HCT116 (cell line): ENCODE measurements around the gene CRELD2. TPM values are rescaled to one million over a fixed set of nuclear protein-coding genes. Genes with fewer than 3 reads are reported as not detected.

ENCODE experiments used
- ATAC-seq: fragments of 200-7000 bp; cut with Tn5 transposase; 2 replicates; pipeline ENCODE4 v1.9.1; 2020; ENCODE audit warnings: mild to moderate bottlenecking, moderate library complexity
- BruUV-seq: library from RNA; stranded (reverse); fragments of 400-500 nt; replicated peaks from 2 replicates; lab custom pipeline; 2021; lab: Mats Ljungman, UMichigan
- CTCF ChIA-PET: fragments of 300-600 bp; sonication (Branson Sonifier 250); formaldehyde crosslinking; loops from one replicate; lab custom pipeline; 2021; ENCODE audit warnings: antibody characterized with exemption; lab: Charles Lee
- POLR2A ChIA-PET: fragments of 300-600, 350-600 bp; sonication (Branson Sonifier 250); formaldehyde crosslinking; loops from one replicate; lab custom pipeline; 2021; ENCODE audit warnings: antibody characterized with exemption; lab: Charles Lee
- RAD21 ChIA-PET, 2 experiments: fragments of 300-600 bp; sonication (Branson Sonifier 250); formaldehyde crosslinking; loops; one replicate each; lab custom pipeline; 2023; ENCODE audit warnings: low total read pairs in 2 of 2; ENCODE audit not compliant: uncharacterized antibody in 2 of 2, unreplicated experiment in 2 of 2, low non-redundant PET in 1 of 2; lab: Charles Lee
- DNase-seq: peaks from one replicate; pipeline ENCODE4 v3.0.0-alpha.2; 2010; ENCODE audit warnings: low read depth, low spot score
- H2AFZ ChIP-seq: fragments of 200-600 bp; shearing (Covaris generic), sonication (generic); 2 replicates; pipeline ENCODE4 v1.6.1; 2017; ENCODE audit warnings: low read depth, mixed run types, mixed read lengths, antibody characterized with exemption, low read length; ENCODE audit not compliant: poor library complexity, severe bottlenecking
- H3K27ac ChIP-seq: 2 replicates; pipeline ENCODE4 v1.5.1; 2012; ENCODE audit warnings: low read depth, low read length
- H3K27me3 ChIP-seq: fragments of 200-600 bp; sonication (generic); 2 replicates; pipeline ENCODE4 v1.6.1; 2016; ENCODE audit warnings: mixed run types, low read length, mixed read lengths; ENCODE audit not compliant: insufficient read depth
- H3K36me3 ChIP-seq, 2 experiments: fragments of 200-500 bp in 1 of 2; fragments of 200-600 bp in 1 of 2; sonication (Bioruptor generic) in 1 of 2; sonication (generic) in 1 of 2; 2 replicates each; pipeline versions ENCODE4 v1.5.1 to v1.6.1; 2014 to 2016; ENCODE audit warnings: low read length in 2 of 2, inconsistent platforms in 1 of 2, mixed read lengths in 1 of 2, mixed run types in 1 of 2; ENCODE audit not compliant: insufficient read depth in 2 of 2, control insufficient read depth in 1 of 2
- H3K4me1 ChIP-seq, 2 experiments: fragments of 200-600 bp in 1 of 2; sonication (generic) in 1 of 2; 2 replicates each; pipeline versions ENCODE4 v1.5.1 to v1.6.1; 2012 to 2017; ENCODE audit warnings: low read length in 2 of 2, inconsistent platforms in 1 of 2, mild to moderate bottlenecking in 1 of 2, mixed read lengths in 1 of 2, mixed run types in 1 of 2, moderate library complexity in 1 of 2; ENCODE audit not compliant: insufficient read depth in 2 of 2, control insufficient read depth in 1 of 2
- H3K4me2 ChIP-seq: fragments of 200-600 bp; sonication (generic); 2 replicates; pipeline ENCODE4 v1.6.1; 2017; ENCODE audit warnings: mixed run types, low read length, mixed read lengths
- H3K4me3 ChIP-seq, 2 experiments: fragments of 200-600 bp in 1 of 2; sonication (generic) in 1 of 2; replicated peaks in 1 of 2; 2 replicates each; pipeline ENCODE4 v1.5.1; 2011 to 2016; ENCODE audit warnings: low read length in 2 of 2, control low read depth in 1 of 2, low read depth in 1 of 2, mild to moderate bottlenecking in 1 of 2, mixed read lengths in 1 of 2, mixed run types in 1 of 2
- H3K79me2 ChIP-seq: fragments of 200-600 bp; sonication (generic); 2 replicates; pipeline ENCODE4 v1.6.1; 2017; ENCODE audit warnings: mild to moderate bottlenecking, mixed run types, low read length, moderate library complexity, mixed read lengths; ENCODE audit not compliant: insufficient read depth
- H3K9ac ChIP-seq: fragments of 200-600 bp; sonication (generic); 2 replicates; pipeline ENCODE4 v1.6.1; 2016; ENCODE audit warnings: low read length, mixed read lengths
- H3K9me2 ChIP-seq: fragments of 200-600 bp; sonication (generic), shearing (Covaris generic); 2 replicates; pipeline ENCODE4 v1.6.1; 2017; ENCODE audit warnings: mixed run types, mild to moderate bottlenecking, moderate library complexity; ENCODE audit not compliant: insufficient read depth
- H3K9me3 ChIP-seq, 2 experiments: fragments of 200-500 bp in 1 of 2; fragments of 200-600 bp in 1 of 2; sonication (Bioruptor generic) in 1 of 2; sonication (generic) in 1 of 2; 2 replicates each; pipeline ENCODE4 v1.6.1; 2014 to 2017; ENCODE audit warnings: low read length in 2 of 2, mixed read lengths in 2 of 2, inconsistent platforms in 1 of 2, low read depth in 1 of 2, mild to moderate bottlenecking in 1 of 2, mixed run types in 1 of 2, moderate library complexity in 1 of 2; ENCODE audit not compliant: control insufficient read depth in 1 of 2, insufficient read depth in 1 of 2
- H4K20me1 ChIP-seq: fragments of 200-600 bp; sonication (generic), shearing (Covaris generic); 2 replicates; pipeline ENCODE4 v1.6.1; 2017; ENCODE audit warnings: mixed run types, mild to moderate bottlenecking, moderate library complexity; ENCODE audit not compliant: insufficient read depth
- ATF3 ChIP-seq: IDR thresholded peaks from 2 replicates; pipeline ENCODE4 v1.6.1; 2012
- CBX3 ChIP-seq: IDR thresholded peaks from 2 replicates; pipeline ENCODE4 v1.6.1; 2012; ENCODE audit warnings: low read depth
- CEBPB ChIP-seq: IDR thresholded peaks from 2 replicates; pipeline ENCODE4 v1.6.1; 2012; ENCODE audit warnings: low read depth
- CTCF ChIP-seq, 3 experiments: fragments of 200-600 bp in 1 of 3; sonication (generic) in 1 of 3; IDR thresholded peaks in 2 of 3; conservative IDR thresholded peaks in 1 of 3; 2 replicates each; pipeline ENCODE4 v1.5.1; 2012 to 2017; ENCODE audit warnings: low read depth in 2 of 3, low read length in 2 of 3, antibody characterized with exemption in 1 of 3, borderline replicate concordance in 1 of 3, control low read depth in 1 of 3, mild to moderate bottlenecking in 1 of 3, mixed read lengths in 1 of 3, mixed run types in 1 of 3, moderate library complexity in 1 of 3; ENCODE audit not compliant: insufficient read depth in 1 of 3
- ELF1 ChIP-seq: IDR thresholded peaks from 2 replicates; pipeline ENCODE4 v1.6.1; 2012; ENCODE audit warnings: low read depth, borderline replicate concordance
- EZH2 ChIP-seq: fragments of 200-600 bp; sonication (generic); IDR thresholded peaks from 2 replicates; pipeline ENCODE4 v1.6.1; 2017; ENCODE audit warnings: antibody characterized with exemption, mixed run types
- EZH2phosphoT487 ChIP-seq: fragments of 200-600 bp; IDR thresholded peaks from 2 replicates; pipeline ENCODE4 v1.6.1; 2018; ENCODE audit warnings: antibody characterized with exemption, borderline replicate concordance
- FOSL1 ChIP-seq: IDR thresholded peaks from 2 replicates; pipeline ENCODE4 v1.6.1; 2012; ENCODE audit warnings: low read depth
- JUND ChIP-seq: IDR thresholded peaks from 2 replicates; pipeline ENCODE4 v1.6.1; 2012
- MAX ChIP-seq: IDR thresholded peaks from 2 replicates; pipeline ENCODE4 v1.6.1; 2012
- POLR2AphosphoS5 ChIP-seq: IDR thresholded peaks from 2 replicates; pipeline ENCODE4 v1.6.1; 2011; ENCODE audit warnings: mild to moderate bottlenecking, low read depth, low read length, moderate library complexity
- RAD21 ChIP-seq: IDR thresholded peaks from 2 replicates; pipeline ENCODE4 v1.6.1; 2012; ENCODE audit warnings: low read depth, mild to moderate bottlenecking
- REST ChIP-seq: IDR thresholded peaks from 2 replicates; pipeline ENCODE4 v1.6.1; 2012; ENCODE audit warnings: low read depth
- SIN3A ChIP-seq: IDR thresholded peaks from 2 replicates; pipeline ENCODE4 v1.6.1; 2012; ENCODE audit warnings: low read depth
- SP1 ChIP-seq: IDR thresholded peaks from 2 replicates; pipeline ENCODE4 v1.6.1; 2012; ENCODE audit warnings: low read depth
- YY1 ChIP-seq: IDR thresholded peaks from 2 replicates; pipeline ENCODE4 v1.6.1; 2011; ENCODE audit warnings: low read length, low read depth, moderate library complexity, mild to moderate bottlenecking; ENCODE audit not compliant: insufficient replicate concordance; ENCODE audit errors: extremely low read depth
- ZFX ChIP-seq: fragments of 450-650 bp; IDR thresholded peaks from 2 replicates; pipeline ENCODE4 v1.6.1; 2017
- intact Hi-C: fragments of 100-400 bp; cut with micrococcal nuclease; formaldehyde crosslinking; loops from 2 replicates; pipeline ENCODE4 v1.10.0; 2022
- total RNA-seq: library from RNA; stranded (reverse); gene quantifications from one replicate; pipeline ENCODE4 v1.2.1, GENCODE V29; 2021; ENCODE audit not compliant: unreplicated experiment

Gene CRELD2
- total RNA-seq, 1 experiment from 2014 or later, result 45.8 TPM

- TF ChIP-seq EZH2phosphoT487 (no peak), ZFX (no peak; the same call in 1 of the 2 replicates), YY1 (no peak), SIN3A (no peak)
Observed at GRCh38 chr22:49965091-49966040, 46.9 kb downstream of the CRELD2 start (continued).

GRCh38 chr22:49966041-49966773 is 47.8 kb downstream of the CRELD2 start:
- Histone ChIP-seq H3K9ac (no peak overlapping the region), H3K27ac (peak overlapping the region; percentile 48; the same call in 1 of the 2 replicates), H3K27me3 (no peaks in the 10 kb centered on the region), H2AFZ (no peak overlapping the region), H3K4me2 (no peak overlapping the region), H4K20me1 (peaks cover 16% of the 10 kb centered on the region; the same call in 1 of the 2 replicates), H3K36me3 (peaks cover 18 to 34% of the 10 kb centered on the region in 2 experiments; a peak in 3 of 4 replicates), H3K4me1 (peaks cover 38 to 75% of the 10 kb centered on the region in 2 experiments), H3K9me2 (no peaks in the 10 kb centered on the region), H3K9me3 (no peaks in the 10 kb centered on the region), H3K79me2 (peaks cover 42% of the 10 kb centered on the region), H3K4me3 (no peak overlapping the region)
- POLR2A ChIA-PET, result interaction anchor here (0.6 kb wide), 1 partner anchor 33 kb away, joined by 3 read pairs; no protein-coding TSS in a partner anchor
- no peak for DNase-seq
- intact Hi-C loops, result no loop called here
- ATAC-seq, result no peak
- RAD21 ChIA-PET, result no interaction called here
- no TSS peak for BruUV-seq
- CTCF ChIA-PET, result interaction anchor here (1.8 kb wide), 1 partner anchor 35 kb away, joined by 5 read pairs; no protein-coding TSS in a partner anchor
- TF ChIP-seq ZFX, result no peak
- TF ChIP-seq ATF3, result no peak
- no peak for TF ChIP-seq POLR2AphosphoS5
- no peak for TF ChIP-seq EZH2
- TF ChIP-seq FOSL1, result no peak
- TF ChIP-seq SP1, result no peak
- TF ChIP-seq SIN3A, result no peak
- no peak for TF ChIP-seq CBX3
- no peak for TF ChIP-seq MAX
- TF ChIP-seq EZH2phosphoT487, result no peak
- TF ChIP-seq CEBPB, result no peak
- no peak for TF ChIP-seq JUND
- no peak for TF ChIP-seq RAD21
- TF ChIP-seq ELF1, result no peak
- no peak for TF ChIP-seq REST
- TF ChIP-seq CTCF (IDR thresholded peaks at IDR 0.05 in 2 of 3, conservative IDR thresholded peaks at IDR 0.05 in 1 of 3; ENCODE audit: borderline replicate concordance in 1 of 3, insufficient read depth in 1 of 3, low read depth in 2 of 3, low read length in 2 of 3), result no peak
